Measurements from ENCODE around the gene BEX3. TPM values are rescaled to one million over a fixed set of nuclear protein-coding genes. Genes with fewer than 3 reads are reported as not detected.
"Not testable (repeated sequence)": the region's sequence is repeated elsewhere in the genome, so short reads cannot be mapped to it uniquely, and the experiment has no call there.

Gene BEX3
- total RNA-seq, 1 experiment from 2014 or later: 130 TPM

DNA sequence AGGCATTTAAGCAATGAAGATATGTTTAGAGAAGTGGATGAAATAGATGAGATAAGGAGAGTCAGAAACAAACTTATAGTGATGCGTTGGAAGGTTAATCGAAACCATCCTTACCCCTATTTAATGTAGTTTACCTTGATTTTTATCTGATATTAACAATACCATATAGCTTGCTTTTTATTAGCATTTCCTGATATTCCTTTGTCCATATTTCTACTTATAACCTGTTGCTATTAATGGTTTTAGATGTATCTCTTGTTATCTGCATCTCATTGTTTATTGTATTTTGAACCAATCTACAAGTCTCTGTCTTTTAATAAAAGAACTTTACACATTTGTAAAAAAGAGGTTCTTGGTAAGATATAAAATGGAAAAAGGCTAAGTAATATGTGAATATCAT lies 18.5 kb upstream of the BEX3 start:
- Histone ChIP-seq H3K79me2 (ENCODE audit: low read length) (peaks cover 16% of the 10 kb centered on the region), H3K4me3 (ENCODE audit: low read length) (peak overlapping the region; percentile 92; the same call in 1 of the 2 replicates), H3K27me3 (ENCODE audit: low read length) (no peaks in the 10 kb centered on the region), H3K36me3 (ENCODE audit: low read depth, low read length) (no peaks in the 10 kb centered on the region), H4K20me1 (ENCODE audit: low read length) (no peaks in the 10 kb centered on the region), H3K4me1 (ENCODE audit: insufficient read depth, low read length) (peaks cover 18% of the 10 kb centered on the region; the same call in 1 of the 2 replicates), H3K4me2 (ENCODE audit: low read length) (peak overlapping the region; percentile 92), H3F3A (ENCODE audit: low read length, unreplicated experiment) (no peaks in the 10 kb centered on the region), H3K9me3 (ENCODE audit: low read length) (no peaks in the 10 kb centered on the region), H2AFZ (ENCODE audit: low read length) (no peak overlapping the region), H3K9ac (ENCODE audit: low read length) (no peak overlapping the region), H3K27ac (ENCODE audit: low read length) (no peak overlapping the region), H3K9me2 (replicated peaks; ENCODE audit: low read length) (no peaks in the 10 kb centered on the region)
- no peak for DNase-seq
- CTCF ChIA-PET: no interaction called here
- no TSS peak for BruUV-seq (replicated peaks)
- intact Hi-C loops (cut with micrococcal nuclease): loop anchor here (5.0 kb wide), 1 partner anchor 104 kb away; no protein-coding TSS in a partner anchor
- no peak for ATAC-seq
- TF ChIP-seq EZH2phosphoT487 (IDR thresholded peaks at IDR 0.05; ENCODE audit: borderline replicate concordance, low read length) (no peak), EZH2 (IDR thresholded peaks at IDR 0.05; ENCODE audit: low read length, unreplicated experiment) (no peak)
- POLR2A ChIA-PET (ENCODE audit: unreplicated experiment): no interaction called here

- POLR2A ChIA-PET (ENCODE audit: unreplicated experiment); H3K27me3 ChIP-seq (ENCODE audit: low read length); H3F3A ChIP-seq (ENCODE audit: low read length, unreplicated experiment); BruUV-seq (replicated peaks); H3K9ac ChIP-seq (ENCODE audit: low read length); H3K9me2 ChIP-seq (replicated peaks; ENCODE audit: low read length); H3K4me2 ChIP-seq (ENCODE audit: low read length); H3K9me3 ChIP-seq (ENCODE audit: low read length); H3K36me3 ChIP-seq (ENCODE audit: low read depth, low read length); H4K20me1 ChIP-seq (ENCODE audit: low read length); ATAC-seq; H2AFZ ChIP-seq (ENCODE audit: low read length); H3K4me3 ChIP-seq (ENCODE audit: low read length); CTCF ChIA-PET; DNase-seq; H3K27ac ChIP-seq (ENCODE audit: low read length): not testable (repeated sequence)
- Histone ChIP-seq H3K4me1 (ENCODE audit: insufficient read depth, low read length) (peaks cover 18% of the 10 kb centered on the region; the same call in 1 of the 2 replicates), H3K79me2 (ENCODE audit: low read length) (peaks cover 16% of the 10 kb centered on the region)
- intact Hi-C loops (cut with micrococcal nuclease): loop anchor here (5.0 kb wide), 1 partner anchor 103 kb away; no protein-coding TSS in a partner anchor
These were observed 16.7 kb upstream of the BEX3 start for GRCh38 chrX:103359605-103360004.

GRCh38 chrX:103360092-103360491 lies 16.2 kb upstream of the BEX3 start:
- intact Hi-C loops (cut with micrococcal nuclease): no loop called here
- Histone ChIP-seq H3K4me2 (ENCODE audit: low read length) (no peak overlapping the region), H3K4me1 (ENCODE audit: insufficient read depth, low read length) (peaks cover 18% of the 10 kb centered on the region; the same call in 1 of the 2 replicates), H3F3A (ENCODE audit: low read length, unreplicated experiment) (no peaks in the 10 kb centered on the region), H3K9me3 (ENCODE audit: low read length) (no peaks in the 10 kb centered on the region), H3K27me3 (ENCODE audit: low read length) (no peaks in the 10 kb centered on the region), H3K9me2 (replicated peaks; ENCODE audit: low read length) (no peaks in the 10 kb centered on the region), H3K79me2 (ENCODE audit: low read length) (peaks cover 16% of the 10 kb centered on the region), H3K36me3 (ENCODE audit: low read depth, low read length) (no peaks in the 10 kb centered on the region), H3K27ac (ENCODE audit: low read length) (no peak overlapping the region), H2AFZ (ENCODE audit: low read length) (no peak overlapping the region), H4K20me1 (ENCODE audit: low read length) (no peaks in the 10 kb centered on the region), H3K9ac (ENCODE audit: low read length) (no peak overlapping the region), H3K4me3 (ENCODE audit: low read length) (no peak overlapping the region)
- CTCF ChIA-PET: no interaction called here
- no TSS peak for BruUV-seq (replicated peaks)
- DNase-seq (no peak), ATAC-seq (no peak)
- no peak for TF ChIP-seq EZH2 (IDR thresholded peaks at IDR 0.05; ENCODE audit: low read length, unreplicated experiment)
- no peak for TF ChIP-seq EZH2phosphoT487 (IDR thresholded peaks at IDR 0.05; ENCODE audit: borderline replicate concordance, low read length)
- TF ChIP-seq, protein P1, sequence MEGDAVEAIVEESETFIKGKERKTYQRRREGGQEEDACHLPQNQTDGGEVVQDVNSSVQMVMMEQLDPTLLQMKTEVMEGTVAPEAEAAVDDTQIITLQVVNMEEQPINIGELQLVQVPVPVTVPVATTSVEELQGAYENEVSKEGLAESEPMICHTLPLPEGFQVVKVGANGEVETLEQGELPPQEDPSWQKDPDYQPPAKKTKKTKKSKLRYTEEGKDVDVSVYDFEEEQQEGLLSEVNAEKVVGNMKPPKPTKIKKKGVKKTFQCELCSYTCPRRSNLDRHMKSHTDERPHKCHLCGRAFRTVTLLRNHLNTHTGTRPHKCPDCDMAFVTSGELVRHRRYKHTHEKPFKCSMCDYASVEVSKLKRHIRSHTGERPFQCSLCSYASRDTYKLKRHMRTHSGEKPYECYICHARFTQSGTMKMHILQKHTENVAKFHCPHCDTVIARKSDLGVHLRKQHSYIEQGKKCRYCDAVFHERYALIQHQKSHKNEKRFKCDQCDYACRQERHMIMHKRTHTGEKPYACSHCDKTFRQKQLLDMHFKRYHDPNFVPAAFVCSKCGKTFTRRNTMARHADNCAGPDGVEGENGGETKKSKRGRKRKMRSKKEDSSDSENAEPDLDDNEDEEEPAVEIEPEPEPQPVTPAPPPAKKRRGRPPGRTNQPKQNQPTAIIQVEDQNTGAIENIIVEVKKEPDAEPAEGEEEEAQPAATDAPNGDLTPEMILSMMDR (conservative IDR thresholded peaks at IDR 0.05; ENCODE audit: low read depth, low read length): no peak
- POLR2A ChIA-PET (ENCODE audit: unreplicated experiment): no interaction called here

DNA sequence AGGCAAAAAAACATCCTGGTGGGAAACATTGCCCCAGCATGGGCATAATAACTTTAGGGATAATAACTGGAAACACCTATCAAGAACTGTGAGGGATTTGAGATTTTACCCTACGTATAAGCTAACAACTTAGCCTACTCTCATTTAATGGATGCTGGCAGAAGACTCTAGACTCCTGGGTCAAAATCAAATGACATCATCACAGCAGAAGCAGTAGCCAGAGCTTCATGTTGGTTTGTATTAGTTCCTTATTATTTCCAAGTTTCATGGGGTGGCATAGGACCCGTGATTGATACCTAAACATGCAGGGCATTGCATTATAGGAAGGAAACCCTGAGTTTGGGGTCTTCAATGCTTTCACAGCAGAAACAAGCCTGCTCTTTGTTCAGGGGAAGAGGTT lies 15.4 kb upstream of the BEX3 start:
- no peaks in the 10 kb centered on the region for H3K36me3 ChIP-seq (ENCODE audit: low read depth, low read length)
- no peaks in the 10 kb centered on the region for H3K27me3 ChIP-seq (ENCODE audit: low read length)
- H3F3A ChIP-seq (ENCODE audit: low read length, unreplicated experiment): no peaks in the 10 kb centered on the region
- peaks cover 13% of the 10 kb centered on the region; the same call in 1 of the 2 replicates for H3K4me1 ChIP-seq (ENCODE audit: insufficient read depth, low read length)
- H3K79me2 ChIP-seq (ENCODE audit: low read length): peaks cover 16% of the 10 kb centered on the region
- ChIA-PET POLR2A (ENCODE audit: unreplicated experiment) (no interaction called here), CTCF (no interaction called here)
- no peaks in the 10 kb centered on the region for H3K9me3 ChIP-seq (ENCODE audit: low read length)
- no peaks in the 10 kb centered on the region for H3K9me2 ChIP-seq (replicated peaks; ENCODE audit: low read length)
- no peak overlapping the region for H3K4me2 ChIP-seq (ENCODE audit: low read length)
- ATAC-seq (no peak), DNase-seq (no peak)
- no TSS peak for BruUV-seq (replicated peaks)
- H4K20me1 ChIP-seq (ENCODE audit: low read length): no peaks in the 10 kb centered on the region
- intact Hi-C loops (cut with micrococcal nuclease): no loop called here
- TF ChIP-seq EZH2 (IDR thresholded peaks at IDR 0.05; ENCODE audit: low read length, unreplicated experiment): no peak
- no peak for TF ChIP-seq EZH2phosphoT487 (IDR thresholded peaks at IDR 0.05; ENCODE audit: borderline replicate concordance, low read length)
- TF ChIP-seq, protein P1 (conservative IDR thresholded peaks at IDR 0.05; ENCODE audit: low read depth, low read length): no peak
- H3K4me3 ChIP-seq (ENCODE audit: low read length): no peak overlapping the region
- H3K27ac ChIP-seq (ENCODE audit: low read length): no peak overlapping the region
- no peak overlapping the region for H2AFZ ChIP-seq (ENCODE audit: low read length)
- no peak overlapping the region for H3K9ac ChIP-seq (ENCODE audit: low read length)

Data from PC-3 (cell line).